KMS-11 (cell line): ENCODE results near the gene PON3.

ENCODE experiments used
- H2AFZ ChIP-seq: fragments of 200-600 bp; sonication (generic); 2 replicates; pipeline ENCODE4 v1.6.1; 2016; ENCODE audit warnings: antibody characterized with exemption, mixed run types, low read depth
- H3K27ac ChIP-seq: fragments of 200-600 bp; sonication (generic); 2 replicates; pipeline ENCODE4 v1.6.1; 2016; ENCODE audit warnings: mild to moderate bottlenecking, mixed run types
- H3K27me3 ChIP-seq: fragments of 200-600 bp; sonication (generic); 2 replicates; pipeline ENCODE4 v1.6.1; 2017; ENCODE audit warnings: mild to moderate bottlenecking, low read depth, mixed run types, moderate library complexity; ENCODE audit not compliant: insufficient read depth
- H3K36me3 ChIP-seq: fragments of 200-600 bp; sonication (generic); 2 replicates; pipeline ENCODE4 v1.6.1; 2017; ENCODE audit warnings: mild to moderate bottlenecking, mixed run types; ENCODE audit not compliant: insufficient read depth
- H3K4me1 ChIP-seq: fragments of 200-600 bp; sonication (generic); 2 replicates; pipeline ENCODE4 v1.6.1; 2016; ENCODE audit warnings: mild to moderate bottlenecking, low read depth, mixed run types; ENCODE audit not compliant: poor library complexity, severe bottlenecking
- H3K4me2 ChIP-seq: fragments of 200-600 bp; sonication (generic); 2 replicates; pipeline ENCODE4 v1.7.0; 2016; ENCODE audit warnings: mild to moderate bottlenecking, mixed run types
- H3K4me3 ChIP-seq: fragments of 200-600 bp; sonication (generic); IDR thresholded peaks from 2 replicates; pipeline ENCODE4 v1.6.1; 2017; ENCODE audit warnings: low read depth, low read length, mixed read lengths; ENCODE audit not compliant: insufficient read depth
- H3K79me2 ChIP-seq: fragments of 200-600 bp; sonication (generic); 2 replicates; pipeline ENCODE4 v1.6.1; 2016; ENCODE audit warnings: low read depth, mixed run types; ENCODE audit not compliant: insufficient read depth
- H3K9ac ChIP-seq: fragments of 200-600 bp; sonication (generic); 2 replicates; pipeline ENCODE4 v1.6.1; 2016; ENCODE audit warnings: mild to moderate bottlenecking, mixed run types
- H4K20me1 ChIP-seq: fragments of 200-600 bp; sonication (generic); 2 replicates; pipeline ENCODE4 v1.6.1; 2016; ENCODE audit warnings: mild to moderate bottlenecking, mixed run types; ENCODE audit not compliant: insufficient read depth
- CTCF ChIP-seq: fragments of 200-600 bp; sonication (generic); conservative IDR thresholded peaks from 2 replicates; pipeline ENCODE4 v1.6.1; 2017; ENCODE audit warnings: low read depth, mild to moderate bottlenecking, antibody characterized with exemption, low read length, moderate library complexity, mixed read lengths

Gene PON3

GRCh38 chr7:95322854-95323253 is 73.3 kb downstream of the PON3 start:
- H3K36me3 ChIP-seq, result no peaks in the 10 kb centered on the region
- H3K9ac ChIP-seq, result no peak overlapping the region
- H3K27me3 ChIP-seq, result no peaks in the 10 kb centered on the region
- H2AFZ ChIP-seq, result no peak overlapping the region
- no peak overlapping the region for H3K4me2 ChIP-seq
- no peak overlapping the region for H3K27ac ChIP-seq
- no peaks in the 10 kb centered on the region for H3K79me2 ChIP-seq
- TF ChIP-seq CTCF, result no peak
- H3K4me3 ChIP-seq, result no peak overlapping the region
- peaks cover 24% of the 10 kb centered on the region for H3K4me1 ChIP-seq
- no peaks in the 10 kb centered on the region for H4K20me1 ChIP-seq

- H3K9ac ChIP-seq, result no peak overlapping the region
- no peak overlapping the region for H3K4me2 ChIP-seq
- H4K20me1 ChIP-seq, result no peaks in the 10 kb centered on the region
- H2AFZ ChIP-seq, result no peak overlapping the region
- peaks cover 24% of the 10 kb centered on the region for H3K4me1 ChIP-seq
- no peak overlapping the region for H3K27ac ChIP-seq
- no peaks in the 10 kb centered on the region for H3K36me3 ChIP-seq
- no peak overlapping the region for H3K4me3 ChIP-seq
- no peak for TF ChIP-seq CTCF
- H3K27me3 ChIP-seq, result no peaks in the 10 kb centered on the region
- H3K79me2 ChIP-seq, result no peaks in the 10 kb centered on the region
Observed at GRCh38 chr7:95322396-95322795, 73.8 kb downstream of the PON3 start.

- Histone ChIP-seq H2AFZ (no peak overlapping the region), H3K79me2 (no peaks in the 10 kb centered on the region), H3K4me1 (peaks cover 24% of the 10 kb centered on the region), H3K27ac (no peak overlapping the region), H3K9ac (no peak overlapping the region), H4K20me1 (no peaks in the 10 kb centered on the region), H3K36me3 (no peaks in the 10 kb centered on the region), H3K4me3 (no peak overlapping the region), H3K4me2 (no peak overlapping the region), H3K27me3 (no peaks in the 10 kb centered on the region)
- no peak for TF ChIP-seq CTCF
Observed at GRCh38 chr7:95321720-95322119, 74.5 kb downstream of the PON3 start.

- Histone ChIP-seq H3K9ac (no peak overlapping the region), H3K79me2 (no peaks in the 10 kb centered on the region), H3K36me3 (no peaks in the 10 kb centered on the region), H4K20me1 (no peaks in the 10 kb centered on the region), H3K4me2 (no peak overlapping the region), H2AFZ (no peak overlapping the region), H3K27ac (no peak overlapping the region), H3K4me3 (no peak overlapping the region), H3K27me3 (no peaks in the 10 kb centered on the region), H3K4me1 (peaks cover 24% of the 10 kb centered on the region)
- no peak for TF ChIP-seq CTCF
Observed at GRCh38 chr7:95320651-95321050, 75.5 kb downstream of the PON3 start.
